ENCODE measurements around the gene THAP2. TPM values are rescaled to one million over a fixed set of nuclear protein-coding genes. Genes with fewer than 3 reads are reported as not detected.

The THAP2 gene
- total RNA-seq, 1 experiment from 2014 or later = 3.7 TPM

- intact Hi-C loops (cut with micrococcal nuclease; ENCODE audit: unreplicated experiment) = no loop called here
- in situ Hi-C loops (cut with HindIII; ENCODE audit: low pct_unique_long_range_greater_than_20kb, low sequenced_read_pairs) = no loop called here
- Histone ChIP-seq H3K4me3 (ENCODE audit: low read depth in 2 of 2, low read length in 2 of 2) (no peak overlapping the region), H3K27me3 (ENCODE audit: control insufficient read depth, insufficient read depth, low read length) (no peaks in the 10 kb centered on the region), H3K27ac (ENCODE audit: low read length) (no peak overlapping the region), H3K9me3 (ENCODE audit: control insufficient read depth, insufficient read depth, low read depth, low read length) (no peaks in the 10 kb centered on the region), H3K36me3 (ENCODE audit: control insufficient read depth, insufficient read depth, low read length) (no peaks in the 10 kb centered on the region), H3K4me1 (ENCODE audit: control insufficient read depth, insufficient read depth, low read length) (no peaks in the 10 kb centered on the region)
- DNase-seq (ENCODE audit: low read depth, low spot score) = no peak
- ATAC-seq = no peak
- ChIA-PET CTCF (no interaction called here), POLR2A (no interaction called here)
- BruUV-seq (replicated peaks) = no TSS peak
- TF ChIP-seq POLR2AphosphoS5 (IDR thresholded peaks at IDR 0.05; ENCODE audit: low read depth, low read length) (no peak), CTCF (IDR thresholded peaks at IDR 0.05) (no peak), TCF7L2 (IDR thresholded peaks at IDR 0.05; ENCODE audit: low read depth, low read length) (no peak), SIN3A (IDR thresholded peaks at IDR 0.05; ENCODE audit: borderline replicate concordance, insufficient read depth, low read depth, low read length) (no peak), REST (IDR thresholded peaks at IDR 0.05; ENCODE audit: insufficient read depth in 1 of 2, low read depth in 2 of 2, low read length in 1 of 2) (no peak)
These were observed 60.9 kb downstream of the THAP2 start for GRCh38 chr12:71725011-71725410.

GRCh38 chr12:71726548-71726947, 62.4 kb downstream of the THAP2 start:
- Histone ChIP-seq H3K27ac (ENCODE audit: low read length) (no peak overlapping the region), H3K4me1 (ENCODE audit: control insufficient read depth, insufficient read depth, low read length) (no peaks in the 10 kb centered on the region), H3K4me3 (ENCODE audit: low read depth in 2 of 2, low read length in 2 of 2) (no peak overlapping the region), H3K9me3 (ENCODE audit: control insufficient read depth, insufficient read depth, low read depth, low read length) (no peaks in the 10 kb centered on the region), H3K36me3 (ENCODE audit: control insufficient read depth, insufficient read depth, low read length) (no peaks in the 10 kb centered on the region), H3K27me3 (ENCODE audit: control insufficient read depth, insufficient read depth, low read length) (no peaks in the 10 kb centered on the region)
- intact Hi-C loops (cut with micrococcal nuclease; ENCODE audit: unreplicated experiment) (no loop called here), in situ Hi-C loops (cut with HindIII; ENCODE audit: low pct_unique_long_range_greater_than_20kb, low sequenced_read_pairs) (no loop called here)
- CTCF ChIA-PET = no interaction called here
- POLR2A ChIA-PET = no interaction called here
- ATAC-seq (no peak), DNase-seq (ENCODE audit: low read depth, low spot score) (no peak)
- TF ChIP-seq TCF7L2 (IDR thresholded peaks at IDR 0.05; ENCODE audit: low read depth, low read length) (no peak), REST (IDR thresholded peaks at IDR 0.05; ENCODE audit: insufficient read depth in 1 of 2, low read depth in 2 of 2, low read length in 1 of 2) (no peak)
- no TSS peak for BruUV-seq (replicated peaks)
